Trophoblast cell (in vitro differentiated cells and primary cell): Measurements from ENCODE around the gene CD36.

Experiments used
- DNase-seq, 2 donors: peaks; one replicate each; pipeline ENCODE4 v3.0.0-alpha.2; 2016
- H2AFZ ChIP-seq: 2 replicates; pipeline ENCODE4 v1.6.1; 2013; ENCODE audit warnings: low read length, moderate library complexity, mild to moderate bottlenecking; ENCODE audit not compliant: insufficient read depth, poor library complexity
- H2AK5ac ChIP-seq: 2 replicates; pipeline ENCODE4 v1.6.1; 2013; ENCODE audit warnings: mild to moderate bottlenecking, low read length
- H2BK120ac ChIP-seq: 2 replicates; pipeline ENCODE4 v1.6.1; 2013; ENCODE audit warnings: low read length, mild to moderate bottlenecking, moderate library complexity; ENCODE audit not compliant: insufficient read depth, poor library complexity
- H2BK12ac ChIP-seq: 2 replicates; pipeline ENCODE4 v1.6.1; 2013; ENCODE audit warnings: mild to moderate bottlenecking, low read length, moderate library complexity
- H2BK5ac ChIP-seq: 2 replicates; pipeline ENCODE4 v1.6.1; 2013; ENCODE audit warnings: low read length, low read depth, moderate library complexity, mild to moderate bottlenecking; ENCODE audit not compliant: poor library complexity
- H3K14ac ChIP-seq: 2 replicates; pipeline ENCODE4 v1.6.1; 2013; ENCODE audit warnings: mild to moderate bottlenecking, low read length
- H3K18ac ChIP-seq: 2 replicates; pipeline ENCODE4 v1.6.1; 2013; ENCODE audit warnings: mild to moderate bottlenecking, low read length
- H3K23ac ChIP-seq: 2 replicates; pipeline ENCODE4 v1.6.1; 2013; ENCODE audit warnings: low read length
- H3K27ac ChIP-seq: 2 replicates; pipeline ENCODE4 v1.5.1; 2013; ENCODE audit warnings: low read depth, mild to moderate bottlenecking, inconsistent platforms, low read length, moderate library complexity
- H3K27me3 ChIP-seq: 2 replicates; pipeline ENCODE4 v1.6.1; 2013; ENCODE audit warnings: inconsistent platforms, mild to moderate bottlenecking, low read length, moderate library complexity; ENCODE audit not compliant: insufficient read depth
- H3K36me3 ChIP-seq, 2 experiments: 1 replicate in 1 of 2; 2 replicates in 1 of 2; pipeline ENCODE4 v1.6.1; 2013; ENCODE audit warnings: low read length in 2 of 2, mild to moderate bottlenecking in 2 of 2, moderate library complexity in 1 of 2; ENCODE audit not compliant: insufficient read depth in 2 of 2, control insufficient read depth in 1 of 2
- H3K4ac ChIP-seq: 2 replicates; pipeline ENCODE4 v1.6.1; 2013; ENCODE audit warnings: low read depth, mild to moderate bottlenecking, low read length, moderate library complexity
- H3K4me1 ChIP-seq, 2 experiments: 1 replicate in 1 of 2; 2 replicates in 1 of 2; pipeline ENCODE4 v1.6.1; 2013; ENCODE audit warnings: low read length in 2 of 2, mild to moderate bottlenecking in 2 of 2, moderate library complexity in 1 of 2; ENCODE audit not compliant: insufficient read depth in 2 of 2, control insufficient read depth in 1 of 2
- H3K4me2 ChIP-seq: 2 replicates; pipeline ENCODE4 v1.6.1; 2013; ENCODE audit warnings: inconsistent platforms, mild to moderate bottlenecking, low read length, moderate library complexity
- H3K4me3 ChIP-seq: 2 replicates; pipeline ENCODE4 v1.5.1; 2013; ENCODE audit warnings: mild to moderate bottlenecking, low read depth, low read length, inconsistent platforms
- H3K79me1 ChIP-seq: one replicate; pipeline ENCODE4 v1.6.1; 2013; ENCODE audit warnings: low read length
- H3K79me2 ChIP-seq: 2 replicates; pipeline ENCODE4 v1.6.1; 2013; ENCODE audit warnings: low read length, mild to moderate bottlenecking; ENCODE audit not compliant: control insufficient read depth, insufficient read depth, poor library complexity
- H3K9ac ChIP-seq: 2 replicates; pipeline ENCODE4 v1.6.1; 2013; ENCODE audit warnings: mild to moderate bottlenecking, low read length
- H3K9me3 ChIP-seq: 2 replicates; pipeline ENCODE4 v1.6.1; 2013; ENCODE audit warnings: low read depth, mild to moderate bottlenecking, control low read depth, inconsistent platforms, low read length; ENCODE audit not compliant: insufficient read depth
- H4K12ac ChIP-seq: 2 replicates; pipeline ENCODE4 v1.6.1; 2013; ENCODE audit warnings: low read depth, mild to moderate bottlenecking, low read length, moderate library complexity
- H4K8ac ChIP-seq: 2 replicates; pipeline ENCODE4 v1.6.1; 2013; ENCODE audit warnings: low read depth, mild to moderate bottlenecking, low read length, moderate library complexity
- H4K91ac ChIP-seq: one replicate; pipeline ENCODE4 v1.6.1; 2013; ENCODE audit warnings: low read depth, mild to moderate bottlenecking, low read length, moderate library complexity
- WGBS: extraction: QIAGEN DNeasy Blood & Tissue Kit; methylation state at CpG from one replicate; pipeline ENCODE4 v1.1.7; 2013; ENCODE audit warnings: missing lambda C conversion rate; ENCODE audit not compliant: insufficient read length, insufficient coverage; ENCODE audit errors: extremely low coverage; 5-methylcytosine and 5-hydroxymethylcytosine counted together

CD36 gene

DNA sequence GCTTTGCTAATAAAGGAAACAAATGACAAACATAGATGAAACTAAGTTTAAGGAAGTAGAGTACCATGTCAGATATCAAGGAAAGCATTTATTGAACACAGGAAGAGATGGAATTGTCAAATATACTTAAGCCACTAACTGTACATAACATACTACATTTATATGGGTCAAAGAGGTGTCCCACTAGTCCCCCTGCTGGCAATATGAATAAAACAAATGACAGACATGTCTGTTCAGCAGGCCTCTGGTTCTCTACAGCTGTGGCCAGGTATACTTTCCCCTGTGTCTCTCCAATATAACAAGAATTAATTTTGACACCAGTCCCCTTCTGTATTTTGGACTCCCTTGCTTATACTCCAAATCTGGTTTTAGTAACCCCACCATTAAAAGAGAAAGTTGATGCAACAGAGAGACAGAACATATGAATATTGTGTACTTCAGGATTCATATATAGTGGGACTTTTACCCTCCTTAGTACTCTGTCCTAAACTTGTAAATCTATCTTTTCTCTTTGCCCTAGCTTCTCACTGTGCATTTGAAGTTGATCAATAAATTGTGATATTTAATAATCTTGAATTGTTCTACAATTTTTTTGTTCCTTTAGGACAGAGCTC is 42.9 kb downstream of the CD36 start:
- Histone ChIP-seq H4K12ac (no peak overlapping the region), H2AFZ (no peak overlapping the region), H3K4me3 (no peak overlapping the region), H3K23ac (no peak overlapping the region), H3K79me1 (no peaks in the 10 kb centered on the region), H4K8ac (no peak overlapping the region), H3K4ac (no peak overlapping the region), H3K36me3 (no peaks in the 10 kb centered on the region), H3K27me3 (no peaks in the 10 kb centered on the region), H2AK5ac (no peak overlapping the region), H3K4me1 (no peaks in the 10 kb centered on the region), H3K9ac (no peak overlapping the region), H4K91ac (no peak overlapping the region), H3K27ac (no peak overlapping the region), H2BK12ac (no peak overlapping the region), H3K18ac (no peak overlapping the region), H3K9me3 (no peaks in the 10 kb centered on the region), H3K4me2 (no peak overlapping the region), H2BK120ac (no peak overlapping the region), H3K79me2 (no peaks in the 10 kb centered on the region), H2BK5ac (no peak overlapping the region), H3K14ac (no peak overlapping the region)
- DNase-seq = peak in 1 of 2 donors; percentile 52

DNA sequence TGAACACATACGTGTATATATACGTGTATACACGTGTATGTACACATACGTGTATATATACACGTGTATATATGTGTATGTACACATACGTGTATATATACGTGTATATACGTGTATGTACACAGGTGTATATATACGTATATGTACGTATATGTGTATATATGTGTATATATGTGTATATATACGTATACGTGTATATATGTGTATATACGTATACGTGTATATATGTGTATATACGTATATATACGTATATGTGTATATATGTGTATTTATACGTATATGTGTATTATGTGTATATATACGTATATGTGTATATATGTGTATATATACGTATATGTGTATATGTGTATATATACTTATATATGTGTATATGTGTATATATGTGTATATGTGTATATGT is 44.3 kb downstream of the CD36 start:
- no peak overlapping the region for H2BK5ac ChIP-seq
- no peak overlapping the region for H3K9ac ChIP-seq
- H2AFZ ChIP-seq = no peak overlapping the region

DNA sequence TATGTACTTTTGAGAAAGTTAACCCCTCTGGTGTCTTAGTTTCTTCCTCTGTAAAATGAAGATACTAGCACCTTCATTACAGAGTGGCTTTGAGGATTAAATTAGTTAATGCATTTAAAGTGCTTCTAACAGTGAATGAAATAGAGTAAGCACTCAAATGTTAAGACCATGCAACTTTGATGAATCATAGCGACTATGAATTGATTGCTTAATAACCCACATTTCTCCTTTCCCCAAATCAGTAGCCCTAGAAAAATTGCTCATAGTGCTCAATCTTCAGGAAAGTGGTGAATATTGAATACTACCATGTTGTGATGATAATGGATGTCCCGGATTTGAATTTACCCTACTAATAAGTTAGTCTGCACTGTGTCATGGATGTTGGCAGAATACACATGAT is 48.1 kb downstream of the CD36 start:
- Histone ChIP-seq H2BK5ac (no peak overlapping the region), H3K36me3 (no peaks in the 10 kb centered on the region), H3K9ac (no peak overlapping the region), H3K23ac (no peak overlapping the region), H2BK120ac (no peak overlapping the region), H4K8ac (no peak overlapping the region), H4K91ac (no peak overlapping the region), H3K4me2 (no peak overlapping the region), H3K4me3 (no peak overlapping the region), H3K79me1 (no peaks in the 10 kb centered on the region), H3K18ac (no peak overlapping the region), H3K27me3 (no peaks in the 10 kb centered on the region), H3K4me1 (no peaks in the 10 kb centered on the region), H2AFZ (no peak overlapping the region), H3K27ac (no peak overlapping the region), H4K12ac (no peak overlapping the region), H2BK12ac (no peak overlapping the region), H3K9me3 (no peaks in the 10 kb centered on the region), H2AK5ac (no peak overlapping the region), H3K14ac (no peak overlapping the region), H3K4ac (no peak overlapping the region), H3K79me2 (no peaks in the 10 kb centered on the region)
- DNase-seq = no peak
- WGBS = no CpG with 5 or more reads among the region's 2 CpGs

More for the DNA sequence above, 44.3 kb downstream of the CD36 start:
- no peak overlapping the region for H3K18ac ChIP-seq
- no peaks in the 10 kb centered on the region for H3K9me3 ChIP-seq
- H2BK12ac ChIP-seq = no peak overlapping the region
- H3K4me3 ChIP-seq = no peak overlapping the region
- no CpG with 5 or more reads among the region's 19 CpGs for WGBS
- no peaks in the 10 kb centered on the region for H3K27me3 ChIP-seq
- no peak overlapping the region for H4K91ac ChIP-seq
- no peak overlapping the region for H2BK120ac ChIP-seq
- no peak overlapping the region for H4K8ac ChIP-seq
- H3K79me1 ChIP-seq = no peaks in the 10 kb centered on the region
- H3K23ac ChIP-seq = no peak overlapping the region
- no peak overlapping the region for H4K12ac ChIP-seq
- no peak overlapping the region for H3K27ac ChIP-seq
- DNase-seq = no peak
- no peak overlapping the region for H3K14ac ChIP-seq
- H3K36me3 ChIP-seq = no peaks in the 10 kb centered on the region
- no peak overlapping the region for H3K4me2 ChIP-seq
- no peak overlapping the region for H3K4ac ChIP-seq
- H3K4me1 ChIP-seq = no peaks in the 10 kb centered on the region
- H3K79me2 ChIP-seq = no peaks in the 10 kb centered on the region
- H2AK5ac ChIP-seq = no peak overlapping the region

DNA sequence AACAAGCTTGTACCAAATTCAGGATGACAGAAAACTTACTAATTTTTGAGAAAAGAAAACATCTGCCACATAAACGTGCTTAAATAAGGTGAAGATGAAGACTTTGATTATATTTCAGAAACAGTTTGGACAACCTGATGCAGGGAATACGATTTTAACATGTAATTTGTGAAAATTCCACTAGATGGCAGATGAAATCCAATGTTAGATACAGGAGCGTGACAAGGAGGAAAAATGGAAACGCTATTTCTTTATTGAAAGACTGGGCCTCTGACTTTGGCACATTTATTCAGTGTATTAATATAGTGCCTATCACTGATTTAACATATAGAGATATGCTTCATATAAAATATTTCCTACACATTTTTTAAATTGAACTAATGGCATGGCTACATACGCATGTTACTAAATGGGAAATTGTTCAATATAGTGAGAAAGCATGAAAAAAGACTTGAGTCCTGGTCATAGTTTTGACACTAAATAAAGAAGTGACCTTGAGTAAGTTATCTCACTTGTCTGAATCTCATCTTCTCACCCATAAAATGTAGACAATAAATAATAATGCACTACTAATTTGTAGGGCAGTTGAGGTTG is 60.7 kb downstream of the CD36 start:
- Histone ChIP-seq H3K4me2 (no peak overlapping the region), H3K79me1 (peaks cover 2% of the 10 kb centered on the region), H3K14ac (no peak overlapping the region), H3K9me3 (no peaks in the 10 kb centered on the region), H3K27ac (no peak overlapping the region), H4K91ac (no peak overlapping the region), H4K12ac (no peak overlapping the region), H2BK5ac (no peak overlapping the region), H2BK12ac (no peak overlapping the region), H3K23ac (no peak overlapping the region), H3K9ac (no peak overlapping the region), H3K18ac (no peak overlapping the region), H4K8ac (no peak overlapping the region), H3K4me3 (no peak overlapping the region), H2AK5ac (no peak overlapping the region), H3K36me3 (no peaks in the 10 kb centered on the region), H3K4ac (no peak overlapping the region), H2BK120ac (no peak overlapping the region), H2AFZ (no peak overlapping the region), H3K79me2 (no peaks in the 10 kb centered on the region), H3K4me1 (no peaks in the 10 kb centered on the region), H3K27me3 (no peaks in the 10 kb centered on the region)
- DNase-seq = peak in 1 of 2 donors; percentile 91
- WGBS = no CpG with 5 or more reads among the region's 5 CpGs
